ENCODE data around the gene HTT. TPM values are rescaled to one million over a fixed set of nuclear protein-coding genes. Genes with fewer than 3 reads are reported as not detected.

Gene HTT
- total RNA-seq, 1 experiment from 2014 or later = 18.4 TPM

DNA sequence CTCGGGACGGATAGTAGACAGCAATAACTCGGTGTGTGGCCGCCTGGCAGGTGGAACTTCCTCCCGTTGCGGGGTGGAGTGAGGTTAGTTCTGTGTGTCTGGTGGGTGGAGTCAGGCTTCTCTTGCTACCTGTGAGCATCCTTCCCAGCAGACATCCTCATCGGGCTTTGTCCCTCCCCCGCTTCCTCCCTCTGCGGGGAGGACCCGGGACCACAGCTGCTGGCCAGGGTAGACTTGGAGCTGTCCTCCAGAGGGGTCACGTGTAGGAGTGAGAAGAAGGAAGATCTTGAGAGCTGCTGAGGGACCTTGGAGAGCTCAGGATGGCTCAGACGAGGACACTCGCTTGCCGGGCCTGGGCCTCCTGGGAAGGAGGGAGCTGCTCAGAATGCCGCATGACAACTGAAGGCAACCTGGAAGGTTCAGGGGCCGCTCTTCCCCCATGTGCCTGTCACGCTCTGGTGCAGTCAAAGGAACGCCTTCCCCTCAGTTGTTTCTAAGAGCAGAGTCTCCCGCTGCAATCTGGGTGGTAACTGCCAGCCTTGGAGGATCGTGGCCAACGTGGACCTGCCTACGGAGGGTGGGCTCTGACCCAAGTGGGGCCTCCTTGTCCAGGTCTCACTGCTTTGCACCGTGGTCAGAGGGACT lies 168.8 kb downstream of the HTT start:
- Histone ChIP-seq H3K4me1 (ENCODE audit: insufficient read depth, low read length) (no peaks in the 10 kb centered on the region), H3K27ac (ENCODE audit: low read length) (no peak overlapping the region), H3K79me2 (ENCODE audit: low read length) (no peaks in the 10 kb centered on the region), H3K9ac (ENCODE audit: low read length) (no peak overlapping the region), H3K9me2 (replicated peaks; ENCODE audit: low read length) (no peaks in the 10 kb centered on the region), H3F3A (ENCODE audit: low read length, unreplicated experiment) (no peaks in the 10 kb centered on the region), H3K27me3 (ENCODE audit: low read length) (no peaks in the 10 kb centered on the region), H4K20me1 (ENCODE audit: low read length) (no peaks in the 10 kb centered on the region), H3K9me3 (ENCODE audit: low read length) (no peaks in the 10 kb centered on the region), H2AFZ (ENCODE audit: low read length) (no peak overlapping the region), H3K4me2 (ENCODE audit: low read length) (no peak overlapping the region), H3K36me3 (ENCODE audit: low read depth, low read length) (no peaks in the 10 kb centered on the region), H3K4me3 (ENCODE audit: low read length) (no peak overlapping the region)
- CTCF ChIA-PET = no interaction called here
- intact Hi-C loops (cut with micrococcal nuclease) = no loop called here
- ATAC-seq (no peak), DNase-seq (no peak)
- TF ChIP-seq, protein P1, sequence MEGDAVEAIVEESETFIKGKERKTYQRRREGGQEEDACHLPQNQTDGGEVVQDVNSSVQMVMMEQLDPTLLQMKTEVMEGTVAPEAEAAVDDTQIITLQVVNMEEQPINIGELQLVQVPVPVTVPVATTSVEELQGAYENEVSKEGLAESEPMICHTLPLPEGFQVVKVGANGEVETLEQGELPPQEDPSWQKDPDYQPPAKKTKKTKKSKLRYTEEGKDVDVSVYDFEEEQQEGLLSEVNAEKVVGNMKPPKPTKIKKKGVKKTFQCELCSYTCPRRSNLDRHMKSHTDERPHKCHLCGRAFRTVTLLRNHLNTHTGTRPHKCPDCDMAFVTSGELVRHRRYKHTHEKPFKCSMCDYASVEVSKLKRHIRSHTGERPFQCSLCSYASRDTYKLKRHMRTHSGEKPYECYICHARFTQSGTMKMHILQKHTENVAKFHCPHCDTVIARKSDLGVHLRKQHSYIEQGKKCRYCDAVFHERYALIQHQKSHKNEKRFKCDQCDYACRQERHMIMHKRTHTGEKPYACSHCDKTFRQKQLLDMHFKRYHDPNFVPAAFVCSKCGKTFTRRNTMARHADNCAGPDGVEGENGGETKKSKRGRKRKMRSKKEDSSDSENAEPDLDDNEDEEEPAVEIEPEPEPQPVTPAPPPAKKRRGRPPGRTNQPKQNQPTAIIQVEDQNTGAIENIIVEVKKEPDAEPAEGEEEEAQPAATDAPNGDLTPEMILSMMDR (conservative IDR thresholded peaks at IDR 0.05; ENCODE audit: low read depth, low read length) = no peak
- TF ChIP-seq EZH2 (IDR thresholded peaks at IDR 0.05; ENCODE audit: low read length, unreplicated experiment) (no peak), EZH2phosphoT487 (IDR thresholded peaks at IDR 0.05; ENCODE audit: borderline replicate concordance, low read length) (no peak)
- POLR2A ChIA-PET (ENCODE audit: unreplicated experiment) = no interaction called here
- BruUV-seq (replicated peaks) = no TSS peak

DNA sequence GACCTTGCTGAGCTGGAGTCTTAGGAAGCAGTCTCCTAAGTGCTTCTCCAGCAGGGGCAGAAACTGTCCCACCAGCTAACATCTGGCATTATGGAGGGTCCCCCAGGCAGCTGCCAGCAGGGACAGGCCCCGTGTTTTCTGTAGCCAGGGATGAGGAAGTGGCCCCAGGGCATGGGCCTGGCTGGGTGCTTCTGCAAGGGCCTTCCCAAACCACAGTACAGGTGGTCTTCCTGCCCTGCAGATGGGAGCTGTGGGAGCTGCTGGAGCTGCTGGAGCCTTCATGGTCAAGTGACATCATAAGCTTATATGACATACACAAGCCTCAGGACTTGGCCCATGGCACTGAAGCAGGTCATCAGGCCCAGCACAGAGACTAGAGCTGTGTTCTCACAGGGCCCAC lies 169.5 kb downstream of the HTT start:
- Histone ChIP-seq H3F3A (ENCODE audit: low read length, unreplicated experiment) (no peaks in the 10 kb centered on the region), H3K36me3 (ENCODE audit: low read depth, low read length) (no peaks in the 10 kb centered on the region), H3K79me2 (ENCODE audit: low read length) (no peaks in the 10 kb centered on the region), H3K27me3 (ENCODE audit: low read length) (no peaks in the 10 kb centered on the region), H2AFZ (ENCODE audit: low read length) (no peak overlapping the region), H3K4me3 (ENCODE audit: low read length) (no peak overlapping the region), H3K27ac (ENCODE audit: low read length) (no peak overlapping the region), H3K9me3 (ENCODE audit: low read length) (no peaks in the 10 kb centered on the region), H3K9ac (ENCODE audit: low read length) (no peak overlapping the region), H3K4me1 (ENCODE audit: insufficient read depth, low read length) (no peaks in the 10 kb centered on the region), H3K9me2 (replicated peaks; ENCODE audit: low read length) (no peaks in the 10 kb centered on the region), H3K4me2 (ENCODE audit: low read length) (no peak overlapping the region), H4K20me1 (ENCODE audit: low read length) (no peaks in the 10 kb centered on the region)
- DNase-seq = no peak
- ATAC-seq = no peak
- intact Hi-C loops (cut with micrococcal nuclease) = no loop called here
- TF ChIP-seq, protein P1 (conservative IDR thresholded peaks at IDR 0.05; ENCODE audit: low read depth, low read length) = no peak
- no peak for TF ChIP-seq EZH2phosphoT487 (IDR thresholded peaks at IDR 0.05; ENCODE audit: borderline replicate concordance, low read length)
- TF ChIP-seq EZH2 (IDR thresholded peaks at IDR 0.05; ENCODE audit: low read length, unreplicated experiment) = no peak
- POLR2A ChIA-PET (ENCODE audit: unreplicated experiment) = no interaction called here
- BruUV-seq (replicated peaks) = no TSS peak
- CTCF ChIA-PET = no interaction called here

DNA sequence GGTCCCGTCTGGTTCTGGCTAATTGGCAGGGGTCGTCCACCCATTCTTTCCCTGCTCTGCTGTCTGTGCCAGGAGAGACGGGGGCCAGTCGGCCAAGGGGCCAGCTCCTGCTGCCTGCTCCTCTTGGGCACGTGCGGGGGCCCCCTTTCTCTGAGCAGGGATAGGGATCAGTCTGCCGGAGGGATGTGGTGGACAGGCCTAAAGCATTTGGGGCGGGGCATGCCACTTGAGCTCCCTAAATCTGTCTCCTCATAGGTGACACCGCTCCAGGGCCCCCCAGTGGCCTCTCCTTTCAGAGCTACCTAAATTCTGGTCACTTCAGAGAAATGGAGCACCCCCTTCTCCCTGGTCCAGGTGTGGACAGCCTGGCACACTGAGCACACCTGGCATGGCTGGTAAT lies 170.3 kb downstream of the HTT start:
- Histone ChIP-seq H3K4me1 (ENCODE audit: insufficient read depth, low read length) (no peaks in the 10 kb centered on the region), H3K27ac (ENCODE audit: low read length) (no peak overlapping the region), H3K36me3 (ENCODE audit: low read depth, low read length) (no peaks in the 10 kb centered on the region), H3K9me3 (ENCODE audit: low read length) (no peaks in the 10 kb centered on the region), H3K79me2 (ENCODE audit: low read length) (no peaks in the 10 kb centered on the region), H2AFZ (ENCODE audit: low read length) (no peak overlapping the region), H3K27me3 (ENCODE audit: low read length) (no peaks in the 10 kb centered on the region), H4K20me1 (ENCODE audit: low read length) (no peaks in the 10 kb centered on the region), H3F3A (ENCODE audit: low read length, unreplicated experiment) (no peaks in the 10 kb centered on the region), H3K9me2 (replicated peaks; ENCODE audit: low read length) (no peaks in the 10 kb centered on the region), H3K4me2 (ENCODE audit: low read length) (no peak overlapping the region), H3K4me3 (ENCODE audit: low read length) (no peak overlapping the region), H3K9ac (ENCODE audit: low read length) (no peak overlapping the region)
- intact Hi-C loops (cut with micrococcal nuclease) = no loop called here
- DNase-seq (no peak), ATAC-seq (no peak)
- TF ChIP-seq EZH2phosphoT487 (IDR thresholded peaks at IDR 0.05; ENCODE audit: borderline replicate concordance, low read length) (no peak), EZH2 (IDR thresholded peaks at IDR 0.05; ENCODE audit: low read length, unreplicated experiment) (no peak)
- TF ChIP-seq, protein P1 (conservative IDR thresholded peaks at IDR 0.05; ENCODE audit: low read depth, low read length) = no peak
- ChIA-PET CTCF (no interaction called here), POLR2A (ENCODE audit: unreplicated experiment) (no interaction called here)
- no TSS peak for BruUV-seq (replicated peaks)
